K562 (cell line): ENCODE data around the gene OLIG1.

ENCODE experiments used
- MXI1 ChIP-seq: IDR thresholded peaks from 2 replicates; pipeline ENCODE4 v1.6.1; 2011; ENCODE audit warnings: low read depth, mild to moderate bottlenecking, improper control_type of control experiment, low read length
- MYBL2 ChIP-seq, 2 experiments: fragments of 450-650 bp in 1 of 2; sonication (generic) in 1 of 2; formaldehyde crosslinking in 1 of 2; IDR thresholded peaks; 2 replicates each; pipeline versions ENCODE4 v1.6.1 to v1.8.1; 2017 to 2022; ENCODE audit warnings: borderline replicate concordance in 1 of 2, inconsistent platforms in 1 of 2, low read depth in 1 of 2, mild to moderate bottlenecking in 1 of 2, missing genetic modification reagents in 1 of 2, moderate library complexity in 1 of 2
- MYC ChIP-seq, 2 experiments: fragments of 250-450 bp in 1 of 2; sonication (Bioruptor Pico) in 1 of 2; IDR thresholded peaks; 2 replicates each; pipeline versions ENCODE4 v1.5.1 to v1.6.1; 2012 to 2021; ENCODE audit warnings: low read depth in 2 of 2, borderline replicate concordance in 1 of 2, improper control_type of control experiment in 1 of 2, low read length in 1 of 2, mild to moderate bottlenecking in 1 of 2, moderate library complexity in 1 of 2
- PHF21A ChIP-seq: fragments of 450-650 bp; IDR thresholded peaks from 2 replicates; pipeline ENCODE4 v1.6.1; 2017; ENCODE audit warnings: low read depth, borderline replicate concordance
- PTBP1 ChIP-seq: fragments of 200-400 bp; formaldehyde crosslinking; IDR thresholded peaks from 2 replicates; pipeline ENCODE4 v1.6.1; 2017; ENCODE audit warnings: low read depth, low read length
- SMC3 ChIP-seq: conservative IDR thresholded peaks from 2 replicates; pipeline ENCODE4 v1.6.1; 2011; ENCODE audit warnings: low read depth, low read length, improper control_type of control experiment; ENCODE audit not compliant: insufficient read depth
- ZNF23 ChIP-seq: fragments of 250-450 bp; sonication (Bioruptor Pico); IDR thresholded peaks from 2 replicates; pipeline ENCODE4 v1.4.0; 2020; ENCODE audit warnings: mild to moderate bottlenecking

DNA sequence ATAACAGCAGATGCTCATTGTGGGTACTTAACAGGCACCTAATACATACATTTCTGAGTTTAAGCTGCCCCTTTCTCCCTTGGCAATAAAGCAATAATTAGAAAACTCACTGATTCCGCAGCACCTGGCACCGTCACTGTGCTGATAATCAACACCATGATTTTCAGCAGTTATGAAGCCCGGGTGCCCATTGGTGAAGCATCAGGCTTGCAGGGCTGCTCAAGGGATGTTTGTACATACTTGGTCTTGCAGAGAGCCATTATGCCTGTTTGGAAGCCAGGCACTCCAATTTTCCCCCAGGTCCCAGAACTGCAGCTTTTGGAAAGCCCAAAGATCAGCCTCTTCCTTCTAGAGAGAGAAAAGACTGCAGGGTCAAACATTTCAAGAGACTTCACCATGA is 44.3 kb downstream of the OLIG1 start:
- TF ChIP-seq MYC (IDR thresholded peaks at IDR 0.05; ENCODE audit: low read depth, low read length) (no peak), MYC (CRISPR knock-in tag; IDR thresholded peaks at IDR 0.05; ENCODE audit: borderline replicate concordance, low read depth) (no peak), MXI1 (no peak), PHF21A (no peak), ZNF23 (CRISPR knock-in tag) (no peak), PTBP1 (no peak), MYBL2 (IDR thresholded peaks at IDR 0.05; ENCODE audit: low read depth) (no peak), MYBL2 (CRISPR knock-in tag; IDR thresholded peaks at IDR 0.05; ENCODE audit: borderline replicate concordance) (no peak), SMC3 (no peak)
